Raji (cell line): ENCODE results near the gene COL6A2.

Source experiments
- POLR2A ChIP-seq: IDR thresholded peaks from 2 replicates; pipeline ENCODE4 v1.6.1; 2011; ENCODE audit warnings: low read depth, low read length, control low read depth; ENCODE audit not compliant: insufficient read depth

The COL6A2 gene

DNA sequence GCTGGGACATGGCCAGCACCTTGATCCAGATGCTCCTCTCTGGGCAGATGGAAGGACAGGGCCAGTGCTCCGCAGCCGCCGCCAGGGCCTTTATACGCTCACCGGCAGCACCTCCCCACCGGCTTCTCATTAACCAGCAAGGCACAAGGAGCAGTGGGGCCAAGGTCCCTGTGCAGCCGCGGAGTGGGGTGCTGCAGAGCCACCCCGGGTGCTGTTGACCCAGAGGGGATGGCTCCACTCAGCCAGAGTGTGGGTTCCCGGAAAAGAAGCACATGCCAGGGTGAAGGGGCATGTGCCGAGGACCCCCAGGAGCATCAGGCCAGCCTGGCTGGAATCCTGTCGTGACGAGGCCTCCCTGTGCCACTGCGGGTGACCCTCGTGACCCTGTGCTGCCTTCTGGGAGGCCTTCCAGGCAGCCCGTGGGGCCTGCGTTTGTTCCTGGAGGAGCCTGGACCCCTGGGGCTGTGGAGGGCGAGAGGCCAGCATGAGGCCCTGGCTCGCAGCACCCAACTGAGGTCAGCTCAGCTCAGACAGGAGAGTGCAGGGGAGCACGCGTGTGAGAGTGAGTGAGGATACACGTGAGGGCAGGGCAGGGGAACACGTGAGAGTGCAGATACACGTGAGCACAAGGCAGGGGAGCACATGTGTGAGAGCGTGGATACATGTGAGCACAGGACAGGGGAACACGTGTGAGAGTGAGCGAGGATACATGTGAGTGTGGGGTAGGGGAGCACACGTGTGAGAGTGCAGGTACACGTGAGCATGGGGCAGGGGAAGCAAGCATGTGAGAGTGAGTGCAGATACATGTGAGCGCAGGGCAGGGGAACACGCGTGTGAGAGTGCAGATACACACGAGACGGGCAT is 57.8 kb downstream of the COL6A2 start, which contains the start of gene FTCD:
FTCD (minus strand) TSS at position 66 of the 864 bp plus-strand sequence; CDS start at position 10, 56 bp downstream.
- TF ChIP-seq POLR2A, result no peak

- no peak for TF ChIP-seq POLR2A
Measured at GRCh38 chr21:46156378-46156645, 58.4 kb downstream of the COL6A2 start.

GRCh38 chr21:46156678-46157077 is 58.8 kb downstream of the COL6A2 start:
- TF ChIP-seq POLR2A, result no peak

DNA sequence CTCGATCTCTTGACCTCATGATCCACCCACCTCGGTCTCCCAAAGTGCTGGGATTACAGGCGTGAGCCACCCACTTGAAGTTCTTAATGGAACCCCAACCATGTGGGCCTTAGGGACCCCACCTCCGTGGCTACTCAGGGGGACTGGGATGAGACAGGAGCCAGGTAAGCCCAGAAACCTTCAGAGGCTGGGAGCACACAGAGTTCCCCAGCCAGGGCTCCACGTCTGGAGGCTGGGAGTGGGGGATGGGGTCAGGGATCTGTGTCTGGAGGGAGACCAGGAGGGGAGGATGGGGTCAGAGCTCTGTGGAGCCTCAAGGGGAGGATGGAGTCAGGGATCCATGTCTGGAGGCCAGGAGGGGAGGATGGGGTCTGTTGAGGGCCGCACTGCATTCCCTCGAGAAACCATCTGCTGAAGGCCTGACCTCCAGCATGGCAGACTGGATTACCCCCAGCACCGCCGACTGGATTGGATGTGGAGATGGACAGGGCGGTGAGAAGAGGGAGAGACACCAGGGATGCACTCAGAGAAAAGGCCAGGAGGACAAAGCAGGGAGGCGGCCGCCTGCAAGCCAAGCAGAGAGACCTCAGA is 59.6 kb downstream of the COL6A2 start:
- TF ChIP-seq POLR2A, result no peak

GRCh38 chr21:46157987-46158451 is 60.1 kb downstream of the COL6A2 start:
- TF ChIP-seq POLR2A, result no peak

DNA sequence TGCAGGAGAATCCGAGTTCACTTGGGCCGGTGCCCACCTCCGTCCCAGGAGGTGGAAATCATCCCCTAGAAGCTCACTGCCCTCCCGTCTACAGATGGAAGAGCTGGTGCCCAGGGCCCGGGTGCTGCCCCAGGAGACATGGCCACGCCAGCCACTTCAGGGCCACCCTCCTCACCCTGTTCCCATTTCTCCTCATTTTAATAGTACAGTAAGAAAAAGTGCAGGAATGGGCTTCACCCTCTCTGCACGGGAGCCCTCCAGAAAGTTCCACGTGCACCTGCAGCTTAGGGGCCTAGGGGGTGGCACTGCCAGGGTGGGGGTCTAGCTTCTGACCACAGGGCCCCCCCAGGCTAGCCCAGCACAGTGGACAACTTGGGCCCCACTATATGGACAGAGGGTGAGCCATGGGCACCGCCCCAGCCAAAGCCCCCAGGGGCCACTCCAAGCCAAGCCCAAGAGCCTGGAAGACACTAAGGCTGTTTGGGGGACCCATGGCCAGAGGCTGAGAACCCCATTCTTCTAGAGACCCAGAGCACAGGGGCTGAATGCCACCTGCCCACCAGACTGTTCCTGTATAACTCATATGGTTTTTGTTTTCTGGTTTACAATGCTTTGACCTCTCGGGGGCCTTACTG is 60.9 kb downstream of the COL6A2 start:
- TF ChIP-seq POLR2A, result no peak

GRCh38 chr21:46159390-46159789 is 61.5 kb downstream of the COL6A2 start:
- no peak for TF ChIP-seq POLR2A

DNA sequence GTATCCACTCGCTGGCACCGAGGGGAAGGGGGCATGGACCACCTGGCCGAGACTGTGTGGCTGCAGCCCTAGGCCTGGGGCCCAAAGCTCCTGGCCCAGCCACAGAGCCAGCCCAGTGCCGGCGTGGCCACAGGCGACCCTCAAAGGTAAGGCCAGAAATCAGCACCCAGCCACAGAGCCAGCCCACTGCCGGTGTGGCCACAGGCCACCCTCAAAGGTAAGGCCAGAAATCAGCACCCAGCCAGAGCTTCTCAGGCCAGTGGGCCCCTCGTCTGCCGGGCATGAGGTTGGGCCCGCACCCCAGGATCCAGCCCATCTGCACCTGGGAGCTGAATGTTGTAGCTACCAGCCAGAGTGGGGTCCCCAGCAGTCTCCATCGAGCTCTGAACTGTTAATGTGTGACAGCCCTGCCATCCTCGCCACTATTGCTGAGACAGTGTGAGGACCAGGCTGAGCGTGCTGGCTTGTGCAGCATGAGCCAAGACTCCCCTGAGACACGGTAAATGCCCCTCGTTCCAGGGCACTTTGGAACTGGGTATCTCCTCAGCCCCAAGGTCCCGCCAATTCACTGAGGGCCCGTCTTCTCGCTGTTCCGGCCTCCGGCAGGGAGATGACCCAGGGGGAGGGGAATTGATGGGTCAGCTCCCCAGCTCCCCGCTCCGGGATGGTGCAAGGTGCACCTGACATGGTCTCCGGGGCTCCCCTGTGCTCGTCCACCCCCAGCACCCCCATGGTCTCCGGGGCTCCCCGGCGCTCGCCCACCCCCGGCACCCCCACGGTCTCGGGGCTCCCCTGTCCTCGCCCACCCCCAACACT is 62.1 kb downstream of the COL6A2 start:
- no peak for TF ChIP-seq POLR2A

GRCh38 chr21:46160657-46160906 is 62.7 kb downstream of the COL6A2 start:
- no peak for TF ChIP-seq POLR2A

GRCh38 chr21:46160907-46161632 is 63.2 kb downstream of the COL6A2 start:
- TF ChIP-seq POLR2A, result no peak

- no peak for TF ChIP-seq POLR2A
Measured at GRCh38 chr21:46161633-46162592, 64.0 kb downstream of the COL6A2 start.

DNA sequence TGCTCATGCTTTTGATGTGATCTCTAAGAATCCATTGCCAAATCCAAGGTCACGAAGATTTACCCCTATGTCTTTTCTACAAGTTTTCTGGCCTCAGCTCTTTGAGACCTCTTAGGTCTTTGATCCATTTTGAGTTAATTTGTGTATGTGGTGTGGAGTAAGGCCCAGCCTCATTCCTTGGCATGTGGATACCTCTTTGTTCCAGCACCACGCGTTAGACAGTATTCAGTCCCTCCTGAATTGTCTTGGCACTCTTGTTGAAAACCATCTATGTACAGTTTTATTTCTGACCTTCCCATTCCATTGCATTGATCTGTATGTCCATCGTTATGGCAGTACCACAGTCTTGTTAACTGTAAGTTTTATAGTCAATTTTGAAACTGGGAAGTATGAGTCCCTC is 65.5 kb downstream of the COL6A2 start:
- no peak for TF ChIP-seq POLR2A

GRCh38 chr21:46165098-46165497 is 67.2 kb downstream of the COL6A2 start:
- no peak for TF ChIP-seq POLR2A

DNA sequence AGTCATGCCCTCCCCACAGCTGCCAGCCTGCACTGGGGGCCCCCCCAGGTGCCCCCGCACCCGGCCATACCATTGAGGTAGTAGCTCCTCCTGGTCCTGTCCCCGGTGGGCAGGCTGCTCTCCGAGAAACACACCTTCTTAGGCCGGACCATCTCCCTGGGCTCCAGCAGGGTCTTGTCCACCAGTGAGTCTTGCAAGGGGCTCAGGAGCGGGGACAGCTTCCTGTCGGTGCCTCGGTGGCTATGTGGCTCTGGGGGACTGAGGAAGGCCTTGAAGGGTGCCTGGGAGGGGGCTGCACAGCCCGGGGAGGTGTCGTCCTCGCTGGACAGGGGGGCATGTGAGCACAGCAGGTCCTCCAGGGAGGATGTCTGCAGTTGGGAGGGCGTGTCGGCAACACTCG is 70.3 kb downstream of the COL6A2 start:
- TF ChIP-seq POLR2A, result no peak
